ENCODE results near the gene LSM7. TPM values are rescaled to one million over a fixed set of nuclear protein-coding genes. Genes with fewer than 3 reads are reported as not detected.

LSM7 gene
- total and polyA plus RNA-seq, 9 of the 15 experiments (the other 6 are each of a cell fraction or from before 2014, with no cell fraction given) = 40.5 to 690 (median 265) TPM

- in situ Hi-C loops (cut with MboI) = no loop called here
- intact Hi-C loops (cut with micrococcal nuclease) = no loop called here
- no peak for FAIRE-seq
- DNase-seq (ENCODE audit: extremely low read depth in 1 of 4, low spot score in 3 of 4) = no peak
- 0 out of 4 replicates have a peak overlapping the region, but pooled peaks of 1 of the 2 experiments have one; percentile 61 for H3K9ac ChIP-seq (ENCODE audit: insufficient read depth in 1 of 2, low read depth in 2 of 2, low read length in 2 of 2)
- H4K20me1 ChIP-seq (replicated peaks; ENCODE audit: control insufficient read depth, insufficient read depth, low read length) = no peaks in the 10 kb centered on the region
- H3K79me2 ChIP-seq (ENCODE audit: control insufficient read depth, insufficient read depth, low read length) = no peaks in the 10 kb centered on the region
- WGBS (ENCODE audit: insufficient coverage, low coverage, missing lambda C conversion rate) = 70% methylated on average over 16 of the region's 16 CpGs
- no peak overlapping the region for H3K4me3 ChIP-seq
- ChIA-PET CTCF (ENCODE audit: low intra/inter-chr PET ratio) (no interaction called here), POLR2A (no interaction called here)
- BruUV-seq (replicated peaks) = no TSS peak
- no peak for ATAC-seq
- H3K9me3 ChIP-seq (replicated peaks; ENCODE audit: control insufficient read depth, insufficient read depth, low read depth, low read length) = peaks cover 4% of the 10 kb centered on the region; the same call in 1 of the 2 replicates
- H2AFZ ChIP-seq (ENCODE audit: low read depth, low read length) = peak overlapping the region; percentile 56; the same call in 1 of the 2 replicates
- H3K4me2 ChIP-seq (ENCODE audit: insufficient read depth, low read length) = no peak overlapping the region
- no peaks in the 10 kb centered on the region for H3K27me3 ChIP-seq (ENCODE audit: control insufficient read depth in 2 of 2, insufficient read depth in 2 of 2, low read length in 2 of 2)
- 0 out of 2 replicates have a peak, but pooled peaks have one; percentile 10 for TF ChIP-seq ATF3 (IDR thresholded peaks at IDR 0.05)
- no peak for TF ChIP-seq ATF3 (CRISPR knock-in tag; conservative IDR thresholded peaks at IDR 0.05)
- TF ChIP-seq JUN (IDR thresholded peaks at IDR 0.05; ENCODE audit: borderline replicate concordance, low read depth, low read length) = 0 out of 2 replicates have a peak, but pooled peaks have one; percentile 10
- TF ChIP-seq JUN (CRISPR knock-in tag; IDR thresholded peaks at IDR 0.05; ENCODE audit: borderline replicate concordance) = no peak
- TF ChIP-seq CEBPB (tag; IDR thresholded peaks at IDR 0.05) = no peak
- TF ChIP-seq ZBTB43 (CRISPR knock-in tag; IDR thresholded peaks at IDR 0.05) = no peak
- no peak for TF ChIP-seq SRSF3 (IDR thresholded peaks at IDR 0.05; ENCODE audit: insufficient read depth, low read length)
- no peak for TF ChIP-seq EGR1 (conservative IDR thresholded peaks at IDR 0.05)
- H3K9me1 ChIP-seq (ENCODE audit: control insufficient read depth, insufficient read depth, low read length) = no peaks in the 10 kb centered on the region
- no peaks in the 10 kb centered on the region for H3K36me3 ChIP-seq (ENCODE audit: control insufficient read depth, insufficient read depth, low read length)
- peaks cover 6 to 11% of the 10 kb centered on the region in 2 experiments for H3K4me1 ChIP-seq (replicated peaks in 1 of 2; ENCODE audit: control insufficient read depth in 2 of 2, insufficient read depth in 2 of 2, low read length in 2 of 2)
- H3K27ac ChIP-seq (ENCODE audit: extremely low read depth, low read depth, low read length) = no peak overlapping the region
Observed at GRCh38 chr19:2371656-2372055, 43.3 kb upstream of the LSM7 start.

All from K562 (cell line).